Osteocyte (in vitro differentiated cells): ENCODE measurements around the gene UBXN1. TPM values are rescaled to one million over a fixed set of nuclear protein-coding genes. Genes with fewer than 3 reads are reported as not detected.
"Not testable (repeated sequence)": the region's sequence is repeated elsewhere in the genome, so short reads cannot be mapped to it uniquely, and the experiment has no call there.

Source experiments
- DNase-seq: peaks from one replicate; pipeline ENCODE4 v3.0.0; 2021; ENCODE audit warnings: mixed read lengths; ENCODE audit not compliant: unreplicated experiment; ENCODE audit errors: extremely low spot score
- H3K27ac Mint-ChIP-seq: one replicate; pipeline ENCODE4 v1.8.0; 2021; ENCODE audit warnings: mild to moderate bottlenecking, mixed read lengths; ENCODE audit not compliant: unreplicated experiment
- H3K27me3 Mint-ChIP-seq: one replicate; pipeline ENCODE4 v1.8.0; 2021; ENCODE audit warnings: mixed read lengths; ENCODE audit not compliant: unreplicated experiment
- H3K36me3 Mint-ChIP-seq: one replicate; pipeline ENCODE4 v1.8.0; 2021; ENCODE audit warnings: mixed read lengths; ENCODE audit not compliant: unreplicated experiment
- H3K4me1 Mint-ChIP-seq: one replicate; pipeline ENCODE4 v1.8.0; 2021; ENCODE audit warnings: mixed read lengths; ENCODE audit not compliant: unreplicated experiment
- H3K4me3 Mint-ChIP-seq: one replicate; pipeline ENCODE4 v1.8.0; 2021; ENCODE audit warnings: mild to moderate bottlenecking, moderate library complexity, mixed read lengths; ENCODE audit not compliant: unreplicated experiment
- H3K9me3 Mint-ChIP-seq: one replicate; pipeline ENCODE4 v1.8.0; 2021; ENCODE audit warnings: mixed read lengths; ENCODE audit not compliant: unreplicated experiment
- total RNA-seq: library from RNA; stranded (reverse); gene quantifications from 2 replicates; pipeline ENCODE4 v1.2.1, GENCODE V29; 2021
- TF ChIP-seq, protein P1 (sequence below): fragments of 200-600 bp; sonication (generic); IDR thresholded peaks from 2 replicates; pipeline ENCODE4 v1.5.0; 2021; ENCODE audit warnings: antibody characterized with exemption, mild to moderate bottlenecking, moderate library complexity

The UBXN1 gene
- total RNA-seq, 1 donor from 2014 or later: 132 TPM

GRCh38 chr11:62652161-62653006, 26.5 kb downstream of the UBXN1 start:
- H3K36me3 Mint-ChIP-seq: peaks cover 7% of the 10 kb centered on the region
- H3K4me3 Mint-ChIP-seq: peak overlapping the region; percentile 89
- H3K4me1 Mint-ChIP-seq: peaks cover 17% of the 10 kb centered on the region
- no peaks in the 10 kb centered on the region for H3K27me3 Mint-ChIP-seq
- H3K27ac Mint-ChIP-seq: peak overlapping the region; percentile 85
- H3K9me3 Mint-ChIP-seq: no peaks in the 10 kb centered on the region
- TF ChIP-seq, protein P1, sequence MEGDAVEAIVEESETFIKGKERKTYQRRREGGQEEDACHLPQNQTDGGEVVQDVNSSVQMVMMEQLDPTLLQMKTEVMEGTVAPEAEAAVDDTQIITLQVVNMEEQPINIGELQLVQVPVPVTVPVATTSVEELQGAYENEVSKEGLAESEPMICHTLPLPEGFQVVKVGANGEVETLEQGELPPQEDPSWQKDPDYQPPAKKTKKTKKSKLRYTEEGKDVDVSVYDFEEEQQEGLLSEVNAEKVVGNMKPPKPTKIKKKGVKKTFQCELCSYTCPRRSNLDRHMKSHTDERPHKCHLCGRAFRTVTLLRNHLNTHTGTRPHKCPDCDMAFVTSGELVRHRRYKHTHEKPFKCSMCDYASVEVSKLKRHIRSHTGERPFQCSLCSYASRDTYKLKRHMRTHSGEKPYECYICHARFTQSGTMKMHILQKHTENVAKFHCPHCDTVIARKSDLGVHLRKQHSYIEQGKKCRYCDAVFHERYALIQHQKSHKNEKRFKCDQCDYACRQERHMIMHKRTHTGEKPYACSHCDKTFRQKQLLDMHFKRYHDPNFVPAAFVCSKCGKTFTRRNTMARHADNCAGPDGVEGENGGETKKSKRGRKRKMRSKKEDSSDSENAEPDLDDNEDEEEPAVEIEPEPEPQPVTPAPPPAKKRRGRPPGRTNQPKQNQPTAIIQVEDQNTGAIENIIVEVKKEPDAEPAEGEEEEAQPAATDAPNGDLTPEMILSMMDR: no peak
- DNase-seq: no peak

- not testable (repeated sequence) for H3K36me3 Mint-ChIP-seq, H3K9me3 Mint-ChIP-seq, H3K4me3 Mint-ChIP-seq, DNase-seq, H3K27me3 Mint-ChIP-seq, H3K27ac Mint-ChIP-seq
- peaks cover 28% of the 10 kb centered on the region for H3K4me1 Mint-ChIP-seq
Observed at GRCh38 chr11:62650283-62650682, 28.6 kb downstream of the UBXN1 start.

GRCh38 chr11:62649486-62649885, 29.4 kb downstream of the UBXN1 start:
- peaks cover 7% of the 10 kb centered on the region for H3K36me3 Mint-ChIP-seq
- no peaks in the 10 kb centered on the region for H3K9me3 Mint-ChIP-seq
- TF ChIP-seq, protein P1: no peak
- H3K4me3 Mint-ChIP-seq: no peak overlapping the region
- H3K27me3 Mint-ChIP-seq: no peaks in the 10 kb centered on the region
- no peak overlapping the region for H3K27ac Mint-ChIP-seq
- no peak for DNase-seq
- peaks cover 33% of the 10 kb centered on the region for H3K4me1 Mint-ChIP-seq

- H3K9me3 Mint-ChIP-seq: no peaks in the 10 kb centered on the region
- TF ChIP-seq, protein P1: no peak
- H3K27me3 Mint-ChIP-seq: no peaks in the 10 kb centered on the region
- H3K36me3 Mint-ChIP-seq: peaks cover 7% of the 10 kb centered on the region
- DNase-seq: no peak
- H3K27ac Mint-ChIP-seq: no peak overlapping the region
- H3K4me1 Mint-ChIP-seq: peaks cover 30% of the 10 kb centered on the region
- no peak overlapping the region for H3K4me3 Mint-ChIP-seq
Observed at GRCh38 chr11:62648967-62649364, 29.9 kb downstream of the UBXN1 start.

GRCh38 chr11:62648185-62648966, 30.5 kb downstream of the UBXN1 start:
- H3K4me3 Mint-ChIP-seq: no peak overlapping the region
- TF ChIP-seq, protein P1: no peak
- DNase-seq: no peak

More at GRCh38 chr11:62648185-62648966, 30.5 kb downstream of the UBXN1 start:
- Mint-ChIP-seq H3K27ac (no peak overlapping the region), H3K27me3 (no peaks in the 10 kb centered on the region), H3K36me3 (peaks cover 7% of the 10 kb centered on the region), H3K9me3 (no peaks in the 10 kb centered on the region), H3K4me1 (peaks cover 27% of the 10 kb centered on the region)
